Activated CD4-positive, CD25-positive, alpha-beta regulatory T cell treated with anti-CD3 and anti-CD28 coated beads, Interleukin-2, amount 50 U/mL, for 16 hours (primary cell): Measurements from ENCODE around the gene FABP1.

Experiments
- DNase-seq: peaks from one replicate; pipeline ENCODE4 v3.0.0-alpha.2; 2020; ENCODE audit warnings: low read depth, low spot score

The FABP1 gene

DNA sequence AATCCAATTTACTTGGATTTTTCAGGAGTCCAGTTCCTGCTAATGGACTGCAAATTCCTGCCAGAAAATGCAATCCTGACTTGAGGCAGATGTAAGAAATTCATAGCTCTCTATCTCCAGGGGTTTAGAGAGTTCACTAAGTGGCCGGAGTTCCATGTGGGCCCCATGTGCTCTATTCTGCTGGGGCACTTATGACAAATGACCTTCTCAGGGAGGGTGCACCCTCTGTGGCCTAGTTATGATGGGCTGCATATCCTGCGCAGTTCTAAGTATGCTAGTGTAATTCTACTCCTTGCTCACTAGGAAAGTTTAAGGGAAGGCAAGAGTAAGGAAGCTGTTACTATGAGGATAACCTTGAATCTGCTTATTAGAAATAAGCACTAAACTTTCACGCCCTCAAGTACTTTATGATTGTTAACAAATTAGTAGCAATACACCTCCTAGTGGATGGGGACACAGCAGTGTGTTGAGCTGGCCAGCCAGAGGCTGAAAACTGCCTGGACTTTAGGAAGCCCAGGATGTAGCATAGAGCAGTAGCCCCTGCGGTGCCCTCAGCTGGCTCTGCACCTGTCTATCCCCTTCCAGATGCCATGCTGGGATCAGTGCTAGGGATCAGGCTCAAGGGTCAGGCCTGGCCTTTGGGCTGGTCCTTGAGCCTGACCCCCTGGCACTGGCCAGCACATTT lies 45.8 kb downstream of the FABP1 start:
- DNase-seq: no peak

DNA sequence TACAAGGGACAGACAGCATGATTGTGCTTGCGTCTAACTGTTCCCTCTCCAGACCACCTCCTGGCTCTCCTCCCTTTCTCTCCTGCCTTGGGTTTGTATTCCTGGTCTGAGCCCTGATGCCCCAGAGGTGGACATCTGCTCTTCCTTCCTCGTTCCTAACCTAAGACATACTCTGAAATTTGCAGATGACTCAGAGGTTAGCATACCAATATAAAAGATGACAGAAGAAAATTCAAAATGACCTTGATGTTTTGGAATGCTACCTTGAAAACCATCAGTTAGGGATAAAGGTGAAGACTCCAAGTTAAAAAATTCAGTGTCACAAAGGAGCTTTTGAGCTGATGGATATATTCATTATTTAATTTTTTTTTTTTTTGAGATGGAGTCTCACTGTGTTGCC lies 47.3 kb downstream of the FABP1 start:
- no peak for DNase-seq

DNA sequence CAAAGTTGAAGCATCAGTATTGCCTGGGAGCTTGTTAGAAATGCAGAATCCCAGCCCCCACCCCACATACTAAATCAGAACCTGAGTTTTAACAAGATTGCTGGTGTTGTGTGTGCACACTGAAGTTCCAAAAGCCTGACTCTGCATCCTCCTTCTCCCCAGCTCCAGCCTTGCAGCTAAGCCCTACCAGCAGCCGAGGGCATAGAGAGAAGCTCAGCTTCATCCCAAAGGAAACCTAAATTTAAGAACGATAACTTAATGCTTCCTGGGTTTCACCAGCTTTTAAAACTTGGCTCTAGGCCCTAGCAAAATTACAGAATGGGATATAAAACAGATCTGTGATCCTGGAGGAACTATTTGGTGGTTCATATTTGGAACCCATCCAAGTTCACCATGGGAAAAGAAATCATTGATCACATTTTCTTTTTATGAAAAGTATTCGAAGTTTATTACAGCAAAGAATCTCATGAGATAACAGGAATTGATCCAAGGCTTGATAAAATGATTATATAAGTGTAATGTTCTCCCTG lies 49.2 kb downstream of the FABP1 start:
- DNase-seq: no peak

DNA sequence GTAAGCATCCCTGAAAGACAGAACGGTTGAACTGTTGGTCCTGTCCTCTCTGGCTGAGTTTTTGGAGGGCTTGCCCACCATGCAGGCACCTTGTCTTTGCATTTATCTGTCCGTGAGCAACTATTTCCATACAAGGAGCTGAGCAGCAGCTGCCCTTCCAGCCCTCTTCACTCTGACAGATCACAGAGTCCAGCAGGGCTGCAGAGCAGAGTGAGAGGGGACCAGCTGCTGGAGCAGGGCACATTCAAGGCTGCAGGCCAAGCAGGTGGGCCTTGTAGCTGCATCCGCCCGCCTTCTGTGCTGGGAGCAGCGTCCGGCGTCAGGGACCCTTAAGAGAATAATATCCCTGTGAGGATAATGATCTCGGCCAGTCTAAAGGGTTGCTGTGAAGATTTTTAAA lies 50.8 kb downstream of the FABP1 start:
- DNase-seq: no peak

DNA sequence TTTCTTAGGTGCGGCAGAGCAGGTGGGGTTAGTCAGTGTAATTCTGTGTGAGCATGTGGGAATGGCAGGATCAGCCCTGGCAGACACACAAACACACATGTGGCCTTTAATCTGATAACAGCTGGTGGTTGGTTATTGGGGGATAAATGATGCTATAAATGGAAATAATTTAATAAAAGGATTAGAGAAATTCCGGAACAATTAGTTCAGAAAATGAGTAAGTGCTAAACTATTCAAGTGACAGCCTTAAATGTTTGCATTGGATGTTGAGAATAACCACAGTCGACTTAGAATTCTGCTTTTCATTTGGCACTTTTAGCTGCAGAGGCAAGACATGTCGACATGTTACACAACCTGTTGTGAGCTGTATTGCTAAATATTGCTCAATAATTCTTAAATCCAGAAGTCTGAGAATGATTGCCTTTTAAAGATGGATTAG lies 53.0 kb downstream of the FABP1 start:
- DNase-seq: no peak

DNA sequence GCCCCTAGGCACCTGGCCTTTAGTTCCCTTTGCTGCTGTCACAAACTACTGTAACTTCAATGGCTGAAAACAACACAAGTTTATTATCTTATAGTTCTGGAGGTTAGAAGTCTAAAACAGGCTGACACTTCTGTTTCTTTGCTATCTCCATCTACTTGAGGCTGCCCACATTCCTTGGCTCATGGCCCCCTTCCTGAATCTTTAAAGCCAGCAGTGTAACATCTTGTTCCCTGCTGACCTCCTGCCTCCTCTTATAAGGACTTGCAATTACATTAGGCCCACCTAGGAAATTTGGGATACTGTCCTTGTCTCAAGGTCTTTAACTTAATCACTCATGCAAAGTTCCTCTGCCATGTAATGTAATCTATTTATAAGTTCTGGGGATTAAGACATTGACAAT lies 53.7 kb downstream of the FABP1 start:
- no peak for DNase-seq
